ENCODE results near the gene BNIP3. TPM values are rescaled to one million over a fixed set of nuclear protein-coding genes. Genes with fewer than 3 reads are reported as not detected.
"Not testable (repeated sequence)": the region's sequence is repeated elsewhere in the genome, so short reads cannot be mapped to it uniquely, and the experiment has no call there.

BNIP3 gene
- total RNA-seq, 1 donor from 2014 or later = 84.0 TPM

DNA sequence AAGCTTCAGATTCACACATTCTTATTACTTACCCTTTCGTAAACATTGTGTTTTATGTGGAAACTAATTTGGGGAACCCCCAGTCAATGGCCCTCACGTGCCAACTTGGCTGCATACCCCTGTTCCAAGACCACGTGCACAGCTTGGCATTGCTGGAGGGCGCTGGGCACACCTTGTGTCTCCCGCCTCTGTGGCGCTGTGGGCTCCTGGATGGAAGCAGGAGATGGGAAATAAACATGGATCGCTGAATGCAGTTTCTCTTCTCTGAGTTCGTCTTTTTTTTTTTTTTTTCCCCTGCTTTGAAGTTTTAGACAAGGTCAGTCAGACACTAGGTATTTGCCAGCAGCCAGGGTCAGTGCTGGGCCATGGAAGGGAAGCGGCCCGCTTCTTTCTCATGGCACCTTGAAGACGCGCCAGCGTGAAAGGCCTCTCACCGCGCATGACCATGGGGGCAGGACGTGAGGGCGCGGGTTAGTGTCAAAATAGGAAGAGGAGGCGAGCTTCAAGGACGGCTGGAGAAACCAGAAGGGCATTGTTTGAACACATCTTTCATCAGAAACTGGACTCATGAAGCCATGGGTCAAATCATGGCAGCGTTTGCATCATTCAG is 27.3 kb downstream of the BNIP3 start:
- TF ChIP-seq, protein P1, sequence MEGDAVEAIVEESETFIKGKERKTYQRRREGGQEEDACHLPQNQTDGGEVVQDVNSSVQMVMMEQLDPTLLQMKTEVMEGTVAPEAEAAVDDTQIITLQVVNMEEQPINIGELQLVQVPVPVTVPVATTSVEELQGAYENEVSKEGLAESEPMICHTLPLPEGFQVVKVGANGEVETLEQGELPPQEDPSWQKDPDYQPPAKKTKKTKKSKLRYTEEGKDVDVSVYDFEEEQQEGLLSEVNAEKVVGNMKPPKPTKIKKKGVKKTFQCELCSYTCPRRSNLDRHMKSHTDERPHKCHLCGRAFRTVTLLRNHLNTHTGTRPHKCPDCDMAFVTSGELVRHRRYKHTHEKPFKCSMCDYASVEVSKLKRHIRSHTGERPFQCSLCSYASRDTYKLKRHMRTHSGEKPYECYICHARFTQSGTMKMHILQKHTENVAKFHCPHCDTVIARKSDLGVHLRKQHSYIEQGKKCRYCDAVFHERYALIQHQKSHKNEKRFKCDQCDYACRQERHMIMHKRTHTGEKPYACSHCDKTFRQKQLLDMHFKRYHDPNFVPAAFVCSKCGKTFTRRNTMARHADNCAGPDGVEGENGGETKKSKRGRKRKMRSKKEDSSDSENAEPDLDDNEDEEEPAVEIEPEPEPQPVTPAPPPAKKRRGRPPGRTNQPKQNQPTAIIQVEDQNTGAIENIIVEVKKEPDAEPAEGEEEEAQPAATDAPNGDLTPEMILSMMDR (IDR thresholded peaks at IDR 0.05; ENCODE audit: insufficient read depth, low read length, severe bottlenecking) = no peak
- Histone ChIP-seq H3K36me3 (ENCODE audit: control insufficient read depth, insufficient read depth, low read length) (peaks cover 16% of the 10 kb centered on the region), H3K27me3 (ENCODE audit: control insufficient read depth, insufficient read depth, low read length) (no peaks in the 10 kb centered on the region), H3K4me3 (ENCODE audit: low read depth, low read length) (no peak overlapping the region)
- no peak for FAIRE-seq
- DNase-seq (ENCODE audit: low read depth) = no peak

- not testable (repeated sequence) for H3K4me3 ChIP-seq (ENCODE audit: low read depth, low read length); DNase-seq (ENCODE audit: low read depth); FAIRE-seq; H3K27me3 ChIP-seq (ENCODE audit: control insufficient read depth, insufficient read depth, low read length)
- peaks cover 23% of the 10 kb centered on the region for H3K36me3 ChIP-seq (ENCODE audit: control insufficient read depth, insufficient read depth, low read length)
These were observed 31.8 kb downstream of the BNIP3 start for GRCh38 chr10:131949908-131950307.

- no peak for DNase-seq (ENCODE audit: low read depth)
- TF ChIP-seq, protein P1 (IDR thresholded peaks at IDR 0.05; ENCODE audit: insufficient read depth, low read length, severe bottlenecking) = no peak
- Histone ChIP-seq H3K4me3 (ENCODE audit: low read depth, low read length) (no peak overlapping the region), H3K36me3 (ENCODE audit: control insufficient read depth, insufficient read depth, low read length) (peaks cover 21% of the 10 kb centered on the region), H3K27me3 (ENCODE audit: control insufficient read depth, insufficient read depth, low read length) (no peaks in the 10 kb centered on the region)
- FAIRE-seq = no peak
These were observed 32.5 kb downstream of the BNIP3 start for GRCh38 chr10:131949041-131949862.

DNA sequence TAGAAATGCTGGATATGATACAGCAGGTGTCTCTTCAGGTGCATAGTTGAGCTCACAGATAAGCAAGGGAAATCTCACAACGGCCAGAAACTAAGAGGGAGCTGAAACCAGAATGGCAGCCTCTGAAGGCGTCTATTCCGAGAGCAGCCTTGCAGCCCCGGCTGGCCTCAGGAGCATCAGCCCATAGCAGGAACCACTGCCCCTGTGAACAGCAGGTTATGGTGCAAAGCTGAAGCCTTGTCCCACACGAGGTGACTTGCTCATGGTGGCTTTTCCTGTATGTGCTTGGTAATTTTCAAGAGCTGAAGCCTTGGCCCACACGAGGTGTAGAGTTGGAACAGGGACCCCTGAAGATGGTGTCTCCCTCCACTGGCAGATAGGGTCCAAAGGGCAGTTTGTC is 33.2 kb downstream of the BNIP3 start:
- Histone ChIP-seq H3K27me3 (ENCODE audit: control insufficient read depth, insufficient read depth, low read length) (no peaks in the 10 kb centered on the region), H3K4me3 (ENCODE audit: low read depth, low read length) (no peak overlapping the region), H3K36me3 (ENCODE audit: control insufficient read depth, insufficient read depth, low read length) (peaks cover 19% of the 10 kb centered on the region)
- no peak for DNase-seq (ENCODE audit: low read depth)
- TF ChIP-seq, protein P1 (IDR thresholded peaks at IDR 0.05; ENCODE audit: insufficient read depth, low read length, severe bottlenecking) = no peak
- FAIRE-seq = no peak

DNA sequence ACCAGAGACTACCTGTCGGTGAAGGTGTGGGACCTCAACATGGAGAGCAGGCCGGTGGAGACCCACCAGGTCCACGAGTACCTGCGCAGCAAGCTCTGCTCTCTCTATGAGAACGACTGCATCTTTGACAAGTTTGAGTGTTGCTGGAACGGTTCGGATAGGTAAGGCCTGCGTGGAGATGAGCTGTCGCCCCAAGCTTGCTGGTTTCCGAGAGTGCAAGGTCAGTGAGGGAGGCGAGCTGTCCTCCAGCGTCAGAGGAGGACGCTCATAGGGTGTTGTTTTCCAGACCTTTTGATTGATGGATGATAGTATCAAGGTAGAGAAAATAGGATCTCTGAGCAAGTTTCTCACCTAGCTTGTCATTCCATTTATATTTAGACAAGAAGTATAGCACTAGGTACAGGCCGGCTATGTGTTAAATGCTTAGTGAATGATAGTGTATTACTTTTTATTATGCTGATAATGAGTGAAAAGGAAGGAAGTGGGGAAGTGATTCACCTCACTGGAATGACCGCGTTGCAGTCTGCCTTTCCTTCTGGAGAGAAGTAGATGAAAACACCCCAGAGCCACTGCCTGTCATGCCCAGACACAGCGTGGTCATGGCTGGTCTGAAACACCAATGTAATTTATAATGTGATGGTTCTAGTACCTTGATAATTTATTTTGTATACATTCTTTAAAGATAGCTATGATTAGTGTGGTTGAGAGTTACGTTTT is 33.9 kb downstream of the BNIP3 start:
- FAIRE-seq = no peak
- Histone ChIP-seq H3K4me3 (ENCODE audit: low read depth, low read length) (no peak overlapping the region), H3K27me3 (ENCODE audit: control insufficient read depth, insufficient read depth, low read length) (no peaks in the 10 kb centered on the region), H3K36me3 (ENCODE audit: control insufficient read depth, insufficient read depth, low read length) (peaks cover 19% of the 10 kb centered on the region)
- TF ChIP-seq, protein P1 (IDR thresholded peaks at IDR 0.05; ENCODE audit: insufficient read depth, low read length, severe bottlenecking) = no peak
- peak; percentile 87 for DNase-seq (ENCODE audit: low read depth)

DNA sequence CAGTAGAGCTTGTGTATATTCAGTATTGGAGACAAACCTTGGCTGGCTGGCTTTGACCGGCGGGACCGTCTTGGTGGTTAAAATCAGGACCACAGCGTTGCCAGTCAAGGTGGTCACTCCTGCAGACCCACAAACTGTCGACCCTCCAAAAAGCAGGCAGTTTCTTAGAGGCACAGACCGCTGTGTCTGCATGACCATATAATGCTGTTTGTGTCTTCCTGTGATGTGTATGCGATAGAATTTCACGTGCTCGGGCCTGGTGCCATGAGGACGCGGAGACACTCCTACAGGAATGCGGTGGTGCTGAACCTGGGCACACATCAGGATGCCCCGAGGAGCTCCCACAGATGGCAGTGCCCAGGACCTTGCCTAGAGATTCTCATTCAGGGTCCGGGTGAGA is 34.8 kb downstream of the BNIP3 start:
- DNase-seq (ENCODE audit: low read depth) (no peak), FAIRE-seq (no peak)
- Histone ChIP-seq H3K36me3 (ENCODE audit: control insufficient read depth, insufficient read depth, low read length) (peaks cover 22% of the 10 kb centered on the region), H3K27me3 (ENCODE audit: control insufficient read depth, insufficient read depth, low read length) (no peaks in the 10 kb centered on the region), H3K4me3 (ENCODE audit: low read depth, low read length) (no peak overlapping the region)
- TF ChIP-seq, protein P1 (IDR thresholded peaks at IDR 0.05; ENCODE audit: insufficient read depth, low read length, severe bottlenecking) = no peak

Measured in bronchial epithelial cell (primary cell).